ENCODE data around the gene UHMK1. TPM values are rescaled to one million over a fixed set of nuclear protein-coding genes. Genes with fewer than 3 reads are reported as not detected.
A peak's percentile ranks its signal among the peaks of the same experiment; 100 is the strongest.

Gene UHMK1
- total RNA-seq, 4 donors from 2014 or later = 40.6 to 74.3 (median 49.5) TPM

GRCh38 chr1:162530307-162530987, 32.8 kb downstream of the UHMK1 start:
- H3K4me3 ChIP-seq = no peak overlapping the region
- H3K36me3 ChIP-seq = peaks cover 0 to 16% (median 0%) of the 10 kb centered on the region in 3 donors
- peak in 2 of 3 donors; percentile 51 to 57 for DNase-seq
- H3K4me1 ChIP-seq = peaks cover 0 to 4% (median 0%) of the 10 kb centered on the region in 4 donors
- no peaks in the 10 kb centered on the region for H3K27me3 ChIP-seq
- H3K27ac ChIP-seq = peak overlapping the region in 2 of 4 donors; percentile 14 to 42
- H3K9me3 ChIP-seq = no peaks in the 10 kb centered on the region
- TF ChIP-seq POLR2A (IDR thresholded peaks at IDR 0.05) (no peak), CTCF (IDR thresholded peaks at IDR 0.05) (no peak)

GRCh38 chr1:162530988-162531319, 33.3 kb downstream of the UHMK1 start:
- Histone ChIP-seq H3K36me3 (peaks cover 0 to 13% (median 0%) of the 10 kb centered on the region in 3 donors), H3K4me1 (peaks cover 0 to 4% (median 0%) of the 10 kb centered on the region in 4 donors), H3K4me3 (no peak overlapping the region), H3K27me3 (no peaks in the 10 kb centered on the region), H3K27ac (peak overlapping the region in 2 of 4 donors; percentile 14 to 42), H3K9me3 (no peaks in the 10 kb centered on the region)
- no peak for TF ChIP-seq POLR2A (IDR thresholded peaks at IDR 0.05)
- TF ChIP-seq CTCF (IDR thresholded peaks at IDR 0.05) = no peak
- no peak for DNase-seq

- no peak overlapping the region for H3K4me3 ChIP-seq
- no peak for DNase-seq
- H3K27ac ChIP-seq = no peak overlapping the region
- no peaks in the 10 kb centered on the region for H3K36me3 ChIP-seq
- H3K9me3 ChIP-seq = no peaks in the 10 kb centered on the region
- no peaks in the 10 kb centered on the region for H3K27me3 ChIP-seq
- no peak for TF ChIP-seq POLR2A (IDR thresholded peaks at IDR 0.05)
- no peak for TF ChIP-seq CTCF (IDR thresholded peaks at IDR 0.05)
- peaks cover 0 to 4% (median 0%) of the 10 kb centered on the region in 4 donors for H3K4me1 ChIP-seq
Measured at GRCh38 chr1:162535501-162535900, 37.9 kb downstream of the UHMK1 start.

GRCh38 chr1:162536511-162536910, 38.9 kb downstream of the UHMK1 start:
- Histone ChIP-seq H3K9me3 (no peaks in the 10 kb centered on the region), H3K36me3 (no peaks in the 10 kb centered on the region), H3K27ac (no peak overlapping the region), H3K4me3 (no peak overlapping the region), H3K27me3 (no peaks in the 10 kb centered on the region), H3K4me1 (no peaks in the 10 kb centered on the region)
- TF ChIP-seq POLR2A (IDR thresholded peaks at IDR 0.05) = no peak
- TF ChIP-seq CTCF (IDR thresholded peaks at IDR 0.05) = no peak
- DNase-seq = no peak

- no peak for DNase-seq
- Histone ChIP-seq H3K4me3 (no peak overlapping the region), H3K9me3 (no peaks in the 10 kb centered on the region), H3K36me3 (no peaks in the 10 kb centered on the region), H3K4me1 (no peaks in the 10 kb centered on the region), H3K27me3 (no peaks in the 10 kb centered on the region), H3K27ac (no peak overlapping the region)
- TF ChIP-seq CTCF (IDR thresholded peaks at IDR 0.05) = no peak
- no peak for TF ChIP-seq POLR2A (IDR thresholded peaks at IDR 0.05)
Measured at GRCh38 chr1:162537216-162537615, 39.6 kb downstream of the UHMK1 start.
